ENCODE measurements around the gene EFCAB6.

EFCAB6 gene

DNA sequence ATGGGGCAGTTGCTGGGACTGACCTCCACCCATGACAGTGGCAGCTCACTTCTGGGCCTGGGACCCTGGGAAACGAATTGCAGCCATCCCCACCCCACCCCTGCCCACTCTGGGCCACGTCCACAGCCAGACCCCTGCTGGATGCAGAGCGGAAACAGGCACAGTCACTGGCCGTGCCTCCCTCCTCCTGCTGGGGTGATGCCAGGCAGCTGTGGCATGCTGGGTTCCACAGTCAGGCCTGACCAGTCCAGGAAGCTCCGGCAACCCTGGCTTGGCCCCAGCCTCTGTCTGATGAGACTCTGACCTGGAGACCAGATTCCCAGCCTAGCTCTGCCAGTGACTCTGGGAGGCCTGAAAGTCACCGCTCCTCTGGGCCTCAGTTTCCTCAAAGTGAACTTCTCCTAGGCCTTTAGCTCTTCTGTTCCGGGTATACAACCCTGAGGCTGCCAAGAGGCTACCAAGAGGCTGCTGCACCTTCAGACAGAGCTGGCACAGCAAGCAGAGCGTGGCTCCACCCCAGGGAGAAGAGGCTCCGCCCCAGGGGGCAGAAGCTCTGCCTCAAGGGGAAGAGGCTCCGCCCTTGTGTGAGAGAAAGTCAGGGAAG is 41.3 kb upstream of the EFCAB6 start:
- H3K27ac ChIP-seq: no peak overlapping the region
- DNase-seq (ENCODE audit: low spot score): no peak
- TF ChIP-seq, protein P1, sequence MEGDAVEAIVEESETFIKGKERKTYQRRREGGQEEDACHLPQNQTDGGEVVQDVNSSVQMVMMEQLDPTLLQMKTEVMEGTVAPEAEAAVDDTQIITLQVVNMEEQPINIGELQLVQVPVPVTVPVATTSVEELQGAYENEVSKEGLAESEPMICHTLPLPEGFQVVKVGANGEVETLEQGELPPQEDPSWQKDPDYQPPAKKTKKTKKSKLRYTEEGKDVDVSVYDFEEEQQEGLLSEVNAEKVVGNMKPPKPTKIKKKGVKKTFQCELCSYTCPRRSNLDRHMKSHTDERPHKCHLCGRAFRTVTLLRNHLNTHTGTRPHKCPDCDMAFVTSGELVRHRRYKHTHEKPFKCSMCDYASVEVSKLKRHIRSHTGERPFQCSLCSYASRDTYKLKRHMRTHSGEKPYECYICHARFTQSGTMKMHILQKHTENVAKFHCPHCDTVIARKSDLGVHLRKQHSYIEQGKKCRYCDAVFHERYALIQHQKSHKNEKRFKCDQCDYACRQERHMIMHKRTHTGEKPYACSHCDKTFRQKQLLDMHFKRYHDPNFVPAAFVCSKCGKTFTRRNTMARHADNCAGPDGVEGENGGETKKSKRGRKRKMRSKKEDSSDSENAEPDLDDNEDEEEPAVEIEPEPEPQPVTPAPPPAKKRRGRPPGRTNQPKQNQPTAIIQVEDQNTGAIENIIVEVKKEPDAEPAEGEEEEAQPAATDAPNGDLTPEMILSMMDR (conservative IDR thresholded peaks at IDR 0.05; ENCODE audit: low read depth): no peak
- ChIA-PET POLR2A (ENCODE audit: low non-redundant PET) (no interaction called here), CTCF (no interaction called here)

DNA sequence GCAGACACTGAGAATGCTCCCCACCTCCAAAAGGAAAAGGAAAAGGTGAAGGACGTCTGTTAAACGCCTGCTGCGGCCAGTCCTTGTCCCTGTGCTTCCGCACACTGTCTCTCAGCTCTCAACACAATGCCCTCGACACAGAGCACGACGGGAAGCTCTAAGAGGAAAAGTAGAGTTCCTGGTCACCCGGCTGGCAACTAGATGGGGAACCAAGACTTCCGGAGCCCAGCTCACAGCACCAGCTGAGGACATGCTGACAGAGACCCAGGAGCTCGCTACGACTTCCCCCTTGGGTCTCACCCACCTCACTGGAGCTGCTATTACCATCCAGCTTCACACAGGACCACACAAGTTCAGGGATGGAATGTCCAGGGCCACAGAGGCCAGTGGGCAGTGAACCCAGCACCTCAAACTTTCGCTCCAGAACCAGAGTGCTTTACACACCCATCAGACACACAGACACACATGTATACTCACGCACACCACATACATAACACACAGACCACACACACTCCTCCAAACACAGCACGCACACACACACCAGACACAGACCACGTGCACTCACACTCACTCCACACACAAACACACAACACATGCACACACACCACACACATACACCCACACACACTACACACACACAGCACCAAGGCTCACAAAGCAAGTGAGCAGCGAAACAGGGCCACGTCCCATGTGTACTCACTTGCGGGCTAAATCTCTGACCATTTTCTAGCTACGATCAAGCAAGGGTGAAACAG is 40.6 kb upstream of the EFCAB6 start:
- DNase-seq (ENCODE audit: low spot score): no peak
- POLR2A ChIA-PET (ENCODE audit: low non-redundant PET): no interaction called here
- H3K27ac ChIP-seq: no peak overlapping the region
- TF ChIP-seq, protein P1 (conservative IDR thresholded peaks at IDR 0.05; ENCODE audit: low read depth): no peak
- CTCF ChIA-PET: interaction anchor here (0.6 kb wide), 1 partner anchor 24 kb away, joined by 3 read pairs; no protein-coding TSS in a partner anchor

DNA sequence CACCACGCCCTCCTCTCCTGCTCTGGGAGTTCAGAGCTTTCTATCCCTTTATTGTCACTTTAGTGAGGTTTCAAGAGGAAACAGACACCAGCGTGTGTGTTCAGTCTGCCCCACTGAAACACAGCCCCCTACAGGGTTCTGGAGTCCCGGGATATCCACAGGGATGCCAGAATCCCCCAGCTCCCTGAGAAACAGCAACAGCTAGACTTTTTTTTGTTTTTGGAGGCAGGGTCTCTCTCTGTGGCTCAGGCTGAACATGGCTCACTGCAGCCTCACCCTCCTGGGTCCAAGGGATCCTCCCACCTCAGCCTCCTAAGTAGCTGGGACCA is 39.8 kb upstream of the EFCAB6 start:
- POLR2A ChIA-PET (ENCODE audit: low non-redundant PET): no interaction called here
- TF ChIP-seq, protein P1 (conservative IDR thresholded peaks at IDR 0.05; ENCODE audit: low read depth): no peak

DNA sequence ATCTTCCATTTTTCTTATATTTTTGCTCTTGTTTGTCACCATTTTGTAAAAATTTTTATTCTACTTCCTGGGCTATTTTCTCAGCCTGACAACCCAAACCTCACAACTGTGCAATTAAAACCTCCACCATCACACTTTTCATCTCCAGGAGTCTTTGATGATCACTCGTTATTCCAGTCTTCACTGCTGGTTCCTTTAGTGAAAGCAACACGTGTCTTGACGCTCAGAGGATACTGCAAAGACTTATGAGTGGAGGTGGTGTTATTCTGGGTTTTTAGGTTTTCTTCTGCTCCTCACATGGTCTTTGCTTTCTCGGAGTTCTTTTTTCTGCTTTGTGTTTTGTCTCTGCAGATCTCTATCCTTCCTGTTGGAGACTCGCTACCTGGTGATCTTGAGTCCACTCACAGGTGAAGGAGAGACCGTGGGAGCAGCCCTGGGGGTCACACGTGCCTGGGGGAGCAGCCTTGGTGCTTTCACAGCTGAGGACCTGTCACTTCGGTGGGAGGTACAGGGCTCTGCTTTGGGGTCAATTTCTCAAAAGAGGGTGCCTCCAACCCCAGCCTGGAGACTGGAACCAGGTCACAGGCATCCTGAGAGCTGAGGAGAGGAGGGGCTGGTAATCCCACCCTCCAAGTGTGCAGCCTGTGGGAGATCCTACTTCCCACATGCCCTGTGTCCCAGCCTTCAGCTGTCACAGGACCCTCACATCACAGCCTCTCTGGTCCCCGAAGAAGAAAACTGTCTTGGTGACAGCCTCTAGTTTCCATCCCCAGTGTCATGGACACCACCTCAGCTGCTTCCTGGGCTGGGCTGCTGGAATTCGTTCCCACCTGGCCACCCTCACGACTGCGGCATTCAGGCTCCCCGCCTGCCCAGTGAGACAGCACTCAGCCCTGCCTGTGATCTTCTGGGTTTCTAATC is 39.2 kb upstream of the EFCAB6 start:
- no peak for DNase-seq (ENCODE audit: low spot score)
- ChIA-PET CTCF (no interaction called here), POLR2A (ENCODE audit: low non-redundant PET) (no interaction called here)
- H3K27ac ChIP-seq: no peak overlapping the region
- TF ChIP-seq, protein P1 (conservative IDR thresholded peaks at IDR 0.05; ENCODE audit: low read depth): no peak

More for the DNA sequence above, 39.8 kb upstream of the EFCAB6 start:
- no peak for DNase-seq (ENCODE audit: low spot score)
- CTCF ChIA-PET: interaction anchor here (0.6 kb wide), 1 partner anchor 25 kb away, joined by 3 read pairs; no protein-coding TSS in a partner anchor
- H3K27ac ChIP-seq: no peak overlapping the region

DNA sequence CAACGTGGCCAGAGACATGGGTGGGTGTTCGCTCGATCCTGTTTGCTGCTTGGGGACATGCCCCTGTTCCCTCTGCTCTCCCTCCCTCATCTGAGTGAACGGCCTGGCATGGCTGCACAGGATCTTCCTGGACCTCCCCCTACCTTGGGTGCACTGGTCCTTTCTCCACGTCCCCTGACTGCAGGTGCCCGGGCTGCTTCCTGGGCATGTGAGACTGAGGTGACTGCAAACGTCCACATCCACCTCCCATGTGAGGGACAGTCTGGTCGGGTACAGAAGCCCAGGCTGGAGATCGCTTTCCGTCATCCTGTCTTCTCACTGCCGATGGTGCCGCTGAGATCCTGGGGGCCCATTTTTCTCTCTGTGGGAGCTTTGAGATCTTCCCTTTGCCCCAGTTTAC is 38.4 kb upstream of the EFCAB6 start:
- ChIA-PET CTCF (no interaction called here), POLR2A (ENCODE audit: low non-redundant PET) (no interaction called here)
- DNase-seq (ENCODE audit: low spot score): no peak
- no peak overlapping the region for H3K27ac ChIP-seq
- TF ChIP-seq, protein P1 (conservative IDR thresholded peaks at IDR 0.05; ENCODE audit: low read depth): no peak

DNA sequence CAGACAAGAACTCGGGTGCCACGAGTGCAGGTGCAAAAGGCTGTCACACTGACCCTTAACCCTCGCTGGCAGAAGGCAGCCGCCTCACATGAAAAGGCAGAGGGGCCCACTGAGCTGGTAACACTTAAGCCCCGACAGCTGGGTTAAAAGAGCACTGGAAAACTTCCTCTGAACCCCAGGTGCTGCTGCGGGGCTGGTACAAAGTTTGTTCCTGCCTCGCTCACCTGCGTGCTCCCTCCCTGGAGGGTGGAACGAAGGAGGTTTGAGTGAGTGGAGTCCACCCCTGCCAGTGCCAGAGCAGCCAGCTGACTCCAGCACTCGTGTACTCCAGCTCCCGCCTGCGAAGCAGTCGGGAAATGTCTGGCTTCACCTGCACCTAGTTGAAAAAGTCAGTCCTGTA is 37.6 kb upstream of the EFCAB6 start:
- no peak for DNase-seq (ENCODE audit: low spot score)
- TF ChIP-seq, protein P1 (conservative IDR thresholded peaks at IDR 0.05; ENCODE audit: low read depth): no peak
- H3K27ac ChIP-seq: no peak overlapping the region
- ChIA-PET POLR2A (ENCODE audit: low non-redundant PET) (no interaction called here), CTCF (no interaction called here)

All from RWPE1 (cell line).